ENCODE measurements around the gene ANOS1.

The ANOS1 gene

GRCh38 chrX:8675006-8675630 is 56.8 kb downstream of the ANOS1 start:
- no peak overlapping the region for H3K4me3 ChIP-seq (ENCODE audit: low read depth, low read length)
- TF ChIP-seq POLR2A (IDR thresholded peaks at IDR 0.05; ENCODE audit: extremely low read depth, insufficient read length) (no peak), CTCF (IDR thresholded peaks at IDR 0.05; ENCODE audit: low read depth, low read length) (no peak), MYC (IDR thresholded peaks at IDR 0.05; ENCODE audit: low read depth, low read length) (no peak)
- TF ChIP-seq, protein P1, sequence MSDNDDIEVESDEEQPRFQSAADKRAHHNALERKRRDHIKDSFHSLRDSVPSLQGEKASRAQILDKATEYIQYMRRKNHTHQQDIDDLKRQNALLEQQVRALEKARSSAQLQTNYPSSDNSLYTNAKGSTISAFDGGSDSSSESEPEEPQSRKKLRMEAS (IDR thresholded peaks at IDR 0.05; ENCODE audit: low read depth, low read length), result no peak
- no peak for DNase-seq (ENCODE audit: low read depth)

- DNase-seq (ENCODE audit: low read depth), result no peak
- no peak overlapping the region for H3K4me3 ChIP-seq (ENCODE audit: low read depth, low read length)
- no peak for TF ChIP-seq MYC (IDR thresholded peaks at IDR 0.05; ENCODE audit: low read depth, low read length)
- no peak for TF ChIP-seq CTCF (IDR thresholded peaks at IDR 0.05; ENCODE audit: low read depth, low read length)
- TF ChIP-seq, protein P1 (IDR thresholded peaks at IDR 0.05; ENCODE audit: low read depth, low read length), result no peak
Observed at GRCh38 chrX:8673201-8673600, 58.7 kb downstream of the ANOS1 start.

GRCh38 chrX:8672176-8672575 is 59.8 kb downstream of the ANOS1 start:
- DNase-seq (ENCODE audit: low read depth), result no peak
- TF ChIP-seq, protein P1 (IDR thresholded peaks at IDR 0.05; ENCODE audit: low read depth, low read length), result no peak
- TF ChIP-seq CTCF (IDR thresholded peaks at IDR 0.05; ENCODE audit: low read depth, low read length) (no peak), MYC (IDR thresholded peaks at IDR 0.05; ENCODE audit: low read depth, low read length) (no peak), POLR2A (IDR thresholded peaks at IDR 0.05; ENCODE audit: extremely low read depth, insufficient read length) (no peak)
- H3K4me3 ChIP-seq (ENCODE audit: low read depth, low read length), result no peak overlapping the region

DNA sequence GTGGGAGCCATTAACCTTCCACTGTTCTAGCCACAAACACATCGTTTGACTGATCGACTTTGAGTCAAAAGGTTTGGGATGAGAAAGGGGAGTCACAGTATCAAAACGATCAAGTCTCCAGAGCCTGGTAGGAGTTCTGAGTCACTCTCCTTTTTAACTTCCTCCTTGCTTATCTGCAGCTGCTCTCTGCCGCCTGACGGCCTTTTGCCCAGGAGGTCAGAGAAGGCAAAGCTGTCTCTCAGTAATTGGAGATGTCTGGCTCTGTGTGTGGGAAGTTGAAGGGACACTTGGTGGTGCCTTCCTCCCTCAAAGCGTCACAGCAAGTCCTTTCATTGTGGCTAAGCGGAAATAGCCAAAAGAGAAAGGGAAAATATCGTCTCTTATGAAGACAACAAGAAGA is 63.1 kb downstream of the ANOS1 start:
- TF ChIP-seq CTCF (IDR thresholded peaks at IDR 0.05; ENCODE audit: low read depth, low read length) (no peak), POLR2A (IDR thresholded peaks at IDR 0.05; ENCODE audit: extremely low read depth, insufficient read length) (no peak), MYC (IDR thresholded peaks at IDR 0.05; ENCODE audit: low read depth, low read length) (no peak)
- TF ChIP-seq, protein P1 (IDR thresholded peaks at IDR 0.05; ENCODE audit: low read depth, low read length), result no peak
- peak; percentile 63 for DNase-seq (ENCODE audit: low read depth)
- no peak overlapping the region for H3K4me3 ChIP-seq (ENCODE audit: low read depth, low read length)

GRCh38 chrX:8663325-8663724 is 68.6 kb downstream of the ANOS1 start:
- DNase-seq (ENCODE audit: low read depth), result no peak
- TF ChIP-seq MYC (IDR thresholded peaks at IDR 0.05; ENCODE audit: low read depth, low read length) (no peak), CTCF (IDR thresholded peaks at IDR 0.05; ENCODE audit: low read depth, low read length) (no peak), POLR2A (IDR thresholded peaks at IDR 0.05; ENCODE audit: extremely low read depth, insufficient read length) (no peak)
- TF ChIP-seq, protein P1 (IDR thresholded peaks at IDR 0.05; ENCODE audit: low read depth, low read length), result no peak
- H3K4me3 ChIP-seq (ENCODE audit: low read depth, low read length), result no peak overlapping the region

All from NB4 (cell line).